Dermis microvascular lymphatic vessel endothelial cell (primary cell): ENCODE measurements around the gene GRIK4. TPM values are rescaled to one million over a fixed set of nuclear protein-coding genes. Genes with fewer than 3 reads are reported as not detected.

Source experiments
- DNase-seq, 2 donors: peaks; one replicate each; pipeline versions ENCODE4 v3.0.0 to v3.0.0-alpha.2; 2010; ENCODE audit warnings: low read depth in 2 of 2
- total RNA-seq: library from RNA; depleted of rRNA; stranded (reverse); fragments of >200 nt; gene quantifications from 2 replicates; pipeline ENCODE4 v1.2.1, GENCODE V29; 2014

GRIK4 gene
- total RNA-seq, 1 donor from 2014 or later: not detected

DNA sequence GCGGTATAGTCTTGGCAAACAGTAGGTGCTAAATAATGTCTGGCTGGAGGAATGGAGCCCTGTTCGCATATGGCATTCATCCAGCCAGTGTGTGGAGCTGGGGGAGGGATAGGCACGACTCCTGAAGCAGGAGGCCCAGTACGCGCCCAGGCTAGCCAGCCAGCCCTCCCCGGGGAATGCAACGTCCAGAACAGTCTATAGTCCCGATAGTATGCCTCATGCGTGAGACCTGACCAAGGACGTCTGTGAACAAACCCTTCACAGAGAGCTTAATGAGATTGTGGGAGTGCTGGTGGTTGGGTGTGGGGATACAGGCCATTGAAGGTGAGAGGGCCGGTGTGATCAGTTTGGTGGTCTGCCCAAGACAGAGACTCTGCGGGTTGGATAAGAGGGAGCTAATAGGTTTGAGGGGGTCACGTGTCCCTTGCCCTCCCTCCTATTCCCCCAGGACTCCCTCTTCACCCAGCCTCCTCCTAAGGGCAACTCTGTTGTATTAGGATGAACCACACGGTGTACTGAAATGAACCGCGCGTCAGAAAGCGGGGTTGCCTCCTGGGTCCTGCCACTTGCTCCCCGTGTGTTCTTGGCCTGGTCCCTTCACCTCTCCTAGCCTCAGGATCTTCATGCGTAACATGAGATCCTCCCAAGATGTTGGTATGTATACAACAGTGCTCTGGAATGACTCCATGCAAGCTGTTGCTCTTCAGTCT, 987 bp upstream of the GRIK4 start:
- DNase-seq: no peak

- DNase-seq: no peak
Measured at GRCh38 chr11:120511820-120512738, 531 bp downstream of the GRIK4 start.

DNA sequence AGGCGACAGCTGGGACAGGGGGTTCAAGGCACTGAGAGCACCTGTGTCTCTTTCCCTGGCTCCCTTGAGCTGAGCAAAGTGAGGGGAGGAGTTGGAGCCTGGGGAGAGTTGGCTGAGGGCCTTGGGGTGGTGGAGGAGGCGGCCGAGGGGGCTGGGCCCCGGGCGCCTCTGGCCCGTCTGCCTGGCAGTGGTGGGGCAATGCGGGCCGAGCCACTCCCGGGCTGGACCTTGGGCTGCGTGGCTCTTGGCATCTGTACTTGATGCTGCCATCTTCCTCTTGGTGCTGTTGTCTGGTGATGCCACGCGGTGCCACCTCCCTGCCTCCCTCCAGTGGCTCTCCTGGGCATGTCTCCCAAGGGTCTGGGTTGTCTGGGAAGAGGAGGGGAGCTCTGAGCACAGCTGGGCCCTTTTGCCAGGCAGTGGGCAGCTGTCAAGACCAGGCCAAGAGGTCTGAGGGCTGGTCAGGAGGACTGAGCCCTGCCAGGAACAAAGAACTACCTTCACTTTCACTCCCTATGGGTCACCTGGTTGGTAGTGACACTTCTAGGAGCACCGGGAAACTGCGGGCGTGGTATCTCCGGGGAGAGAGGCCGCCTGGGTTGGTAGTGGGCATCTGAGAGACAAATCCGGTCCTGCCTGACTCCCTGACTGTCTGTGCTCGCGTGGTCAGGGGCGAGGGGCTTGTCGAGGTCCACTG, 1.3 kb downstream of the GRIK4 start:
- DNase-seq: no peak

DNA sequence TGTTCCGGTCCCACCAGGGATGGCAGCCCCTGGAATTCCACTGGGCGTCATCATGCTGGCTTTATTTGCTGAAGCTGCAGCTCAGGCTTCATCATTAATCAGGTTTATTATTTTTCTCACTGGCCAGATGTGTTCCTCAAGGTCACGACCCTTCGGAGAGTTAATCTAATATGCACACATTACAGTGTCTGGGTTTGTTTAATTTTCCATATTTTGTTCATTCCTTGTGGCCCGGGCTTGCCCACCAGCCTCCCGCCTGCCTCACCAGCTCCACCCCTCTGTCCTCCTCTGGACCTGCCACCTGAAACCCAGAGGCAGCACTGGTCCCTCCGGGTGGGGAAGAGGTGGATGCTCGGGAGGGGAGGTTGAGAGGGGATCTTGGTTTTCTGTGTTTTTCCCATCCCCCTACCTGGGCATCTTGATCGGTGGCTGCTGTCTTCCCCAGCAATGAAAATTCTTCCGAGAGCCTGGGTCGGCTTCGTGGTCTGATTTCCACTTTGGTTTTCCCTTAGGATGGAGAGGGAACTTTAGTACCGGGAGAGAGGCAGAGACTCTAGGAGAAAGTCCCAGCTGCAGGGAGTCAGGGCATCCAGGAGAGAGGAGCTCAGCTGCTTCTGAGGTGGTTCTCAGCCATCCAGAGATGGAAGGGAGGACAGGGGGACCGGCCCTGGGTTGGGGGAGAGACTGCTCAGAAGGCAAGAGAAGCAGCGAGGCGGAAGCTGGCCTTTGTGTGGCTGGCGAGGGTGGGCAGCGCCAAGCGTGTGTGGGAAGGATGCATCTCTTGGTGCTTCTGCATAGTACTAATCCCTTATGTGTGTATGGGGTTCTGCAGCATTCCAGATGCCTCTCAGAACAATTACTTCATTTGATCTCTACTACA, 2.1 kb downstream of the GRIK4 start:
- DNase-seq: no peak

DNA sequence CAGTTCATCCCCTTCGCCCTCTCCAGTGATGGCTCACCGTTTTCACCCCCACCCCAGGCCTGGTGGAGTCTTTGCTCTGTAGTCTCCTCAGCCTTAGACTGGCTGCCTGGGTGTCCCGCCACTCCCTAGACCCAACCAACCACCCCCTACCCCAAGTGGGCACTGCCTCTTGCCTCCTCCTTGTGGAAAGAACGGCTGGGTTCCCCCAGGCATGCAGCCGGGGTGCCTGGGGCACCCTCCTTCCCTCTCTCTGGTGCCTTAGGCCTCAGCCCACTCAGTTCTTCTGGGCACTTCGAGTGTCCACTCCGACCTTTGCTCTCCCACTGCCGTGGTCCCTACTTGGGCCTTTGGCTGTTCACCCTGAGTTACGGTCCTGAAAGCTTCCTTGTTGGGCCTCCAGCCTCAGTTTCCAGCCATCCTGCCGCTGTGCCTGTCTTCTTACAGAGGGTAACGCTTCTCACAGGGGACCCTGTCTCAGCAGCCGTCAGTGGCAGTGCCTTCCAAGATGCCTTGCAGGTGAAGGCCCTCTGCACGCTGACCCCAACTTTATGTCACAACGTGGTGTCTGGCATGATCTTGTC, 3.1 kb downstream of the GRIK4 start:
- DNase-seq: no peak

- DNase-seq: no peak
Measured at GRCh38 chr11:120515186-120515723, 3.7 kb downstream of the GRIK4 start.

DNA sequence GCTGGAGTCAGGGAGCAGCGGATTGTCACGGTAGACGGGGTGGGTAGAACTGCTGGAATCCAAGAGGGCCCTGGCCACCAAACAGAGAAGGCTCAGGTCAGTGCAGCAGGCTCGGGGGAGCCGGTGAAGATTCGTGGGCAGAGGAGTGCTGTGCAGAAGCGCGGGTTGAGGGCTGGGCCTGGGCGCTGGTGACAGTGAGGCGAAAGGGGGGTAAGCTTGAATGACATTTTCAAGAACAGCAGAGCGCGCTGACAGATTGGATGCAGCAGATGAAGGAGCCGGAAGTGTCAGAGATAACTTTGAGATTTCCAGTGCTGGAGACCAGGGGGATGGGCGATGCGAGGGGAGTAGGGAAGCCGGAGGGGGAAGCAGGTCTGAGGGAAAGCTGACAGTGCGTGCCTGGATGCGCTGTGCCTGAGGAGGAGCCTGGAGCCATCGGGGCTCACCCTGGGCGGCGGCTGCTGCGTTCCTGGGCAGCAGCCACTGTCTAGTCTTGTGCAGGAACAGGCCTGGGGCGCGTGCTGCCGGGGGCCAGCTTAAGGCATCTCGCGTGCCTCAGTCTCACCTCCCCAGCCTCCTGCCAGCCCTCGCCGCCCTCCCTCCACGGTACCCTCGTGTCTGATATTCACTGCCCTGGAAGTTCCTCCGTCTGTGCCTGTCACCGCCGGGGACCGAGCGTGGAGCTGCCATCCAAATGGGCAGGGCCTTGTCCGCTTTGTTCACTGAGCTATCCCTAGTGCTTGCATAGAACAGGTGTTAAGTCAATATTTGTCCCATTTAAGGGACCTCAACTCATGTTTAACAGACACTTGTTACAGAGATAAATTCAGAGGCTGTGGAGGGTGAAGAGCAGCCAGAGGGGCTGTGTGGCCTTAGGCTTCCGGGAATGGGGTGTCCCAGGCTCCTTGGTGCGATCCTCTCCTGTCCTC, 5.2 kb downstream of the GRIK4 start:
- no peak for DNase-seq

GRCh38 chr11:120517390-120517761, 5.8 kb downstream of the GRIK4 start:
- peak in 1 of 2 donors; percentile 16 for DNase-seq

DNA sequence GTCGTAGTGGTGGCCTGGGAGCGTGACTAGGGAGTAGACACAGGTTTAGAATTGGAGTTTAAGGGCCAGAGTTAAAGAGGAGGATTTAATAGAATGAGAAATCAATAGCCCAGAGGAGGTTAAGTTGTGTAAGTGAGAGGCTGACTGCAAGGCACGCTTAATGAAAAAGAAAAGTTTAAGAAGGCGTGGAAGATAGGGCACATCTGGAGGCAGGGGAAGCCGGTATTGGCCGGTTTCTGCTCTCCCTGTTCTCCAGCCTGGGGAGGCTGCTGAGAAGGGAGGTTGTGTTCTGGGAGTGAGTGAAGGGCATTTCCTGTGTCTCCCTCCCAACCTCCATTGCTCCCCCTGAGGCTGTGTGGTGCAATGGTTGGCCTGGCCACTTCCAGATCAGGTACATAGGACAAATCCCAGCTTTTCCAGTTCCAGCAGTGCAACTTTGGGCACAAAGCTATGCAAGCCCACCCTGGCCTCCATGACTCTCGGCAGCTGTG, 6.3 kb downstream of the GRIK4 start:
- DNase-seq: no peak

DNA sequence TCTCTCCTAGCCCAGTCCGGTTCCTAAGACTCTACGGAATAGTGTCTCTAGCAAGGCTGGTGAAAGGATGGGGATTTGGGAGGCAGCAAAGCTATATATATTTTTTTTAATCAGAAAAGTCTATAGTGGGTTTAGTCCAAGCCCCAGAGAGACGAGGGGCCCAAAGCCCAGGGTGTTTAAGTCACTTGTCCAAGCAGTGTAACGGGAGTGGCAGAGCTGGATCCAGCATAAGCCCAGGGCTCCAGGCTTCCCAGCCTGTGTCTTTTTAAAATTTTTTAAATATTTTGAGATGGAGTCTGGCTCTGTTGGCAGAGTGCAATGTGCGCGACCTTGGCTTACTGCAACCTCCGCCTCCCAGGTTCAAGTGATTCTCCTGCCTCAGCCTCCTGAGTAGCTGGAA, 6.8 kb downstream of the GRIK4 start:
- DNase-seq: no peak

DNA sequence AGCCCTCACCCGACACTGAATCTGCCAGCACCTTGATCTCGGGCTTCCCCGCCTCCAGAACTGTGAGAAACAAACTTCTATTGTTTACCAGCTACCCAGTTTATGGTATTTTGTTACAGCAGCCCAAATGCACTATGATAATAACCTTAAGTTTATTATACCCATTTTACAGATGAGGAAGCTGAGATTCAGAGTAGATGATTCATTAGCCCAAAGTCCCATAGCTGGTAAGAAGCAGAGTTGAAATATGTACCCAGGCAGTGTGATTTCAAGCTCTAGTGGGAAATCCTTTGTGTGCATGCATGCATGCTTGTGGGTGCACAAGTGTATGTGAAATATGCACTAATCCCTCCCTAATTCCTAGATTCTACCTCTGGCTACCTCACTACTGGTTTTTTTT, 7.9 kb downstream of the GRIK4 start:
- DNase-seq: no peak

DNA sequence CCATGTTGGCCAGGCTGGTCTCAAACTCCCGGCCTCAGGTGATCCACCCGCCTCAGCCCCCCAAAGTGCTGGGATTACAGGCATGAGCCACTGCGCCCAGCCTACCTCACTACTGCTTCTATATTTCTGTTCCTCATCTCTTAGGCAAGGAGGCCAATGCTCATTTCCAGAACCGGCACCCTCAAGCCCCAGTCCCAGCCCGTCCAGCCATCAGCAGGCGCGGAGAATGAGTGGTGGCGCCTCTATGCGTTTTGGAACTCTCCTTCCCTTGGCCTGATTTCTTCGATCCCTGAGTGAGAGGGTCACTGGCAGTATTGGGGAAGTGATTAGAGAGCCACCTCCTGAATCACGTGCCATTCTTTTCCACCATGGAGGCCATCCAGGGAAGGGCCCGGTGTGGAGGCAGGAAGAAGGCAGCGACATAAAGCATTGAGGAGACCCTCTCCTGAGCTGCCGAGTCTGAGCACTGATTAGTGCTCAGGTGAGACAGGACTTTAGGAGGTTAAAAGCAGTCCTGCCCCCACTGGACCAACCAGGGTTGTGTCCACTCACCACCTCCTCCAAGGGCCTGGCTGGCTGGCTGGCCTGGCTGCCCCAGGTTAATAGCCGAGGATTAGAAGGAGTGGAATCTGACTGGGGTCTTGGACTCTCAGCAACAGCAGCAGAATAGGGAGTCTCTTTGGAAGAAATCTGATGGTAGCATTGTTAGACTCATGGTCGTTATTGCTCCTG, 8.7 kb downstream of the GRIK4 start:
- no peak for DNase-seq

DNA sequence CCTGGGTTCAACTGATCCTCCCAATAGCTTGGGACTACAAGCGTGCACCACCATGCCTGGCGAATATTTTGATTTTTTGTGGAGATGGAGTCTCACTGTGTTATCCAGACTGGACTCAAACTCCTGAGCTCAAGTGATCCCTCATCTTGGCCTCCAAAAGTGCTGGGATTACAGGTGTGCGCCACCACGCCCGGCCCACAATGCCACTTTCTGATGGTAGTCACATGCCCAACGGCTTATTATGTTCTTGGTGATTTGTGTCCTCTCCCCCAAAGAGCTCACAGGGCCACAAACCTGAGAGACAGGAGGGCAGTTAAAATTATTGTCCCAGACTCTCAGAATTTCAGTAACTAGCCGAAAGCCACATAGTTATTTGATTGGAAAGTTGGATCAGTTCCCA, 9.6 kb downstream of the GRIK4 start:
- DNase-seq: no peak

DNA sequence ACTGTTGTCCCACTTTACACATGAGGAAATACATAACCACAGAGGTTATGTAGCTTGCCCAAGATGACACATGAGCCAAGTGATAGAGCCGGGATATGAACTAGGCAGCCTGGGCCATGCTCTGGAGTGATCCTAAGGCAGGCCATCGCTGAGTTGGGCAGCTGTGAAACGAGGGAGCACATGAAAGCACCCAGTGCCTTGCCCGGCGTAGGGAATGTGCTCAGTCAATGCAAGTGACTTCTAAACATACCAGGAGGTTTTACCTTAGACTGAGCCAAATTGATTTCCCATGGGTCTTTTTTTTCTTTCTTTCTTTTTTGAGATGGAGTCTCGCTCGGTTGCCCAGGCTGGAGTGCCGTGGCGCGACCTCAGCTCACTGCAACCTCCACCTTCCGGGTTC, 10.5 kb downstream of the GRIK4 start:
- DNase-seq: no peak

GRCh38 chr11:120522736-120523135, 11.2 kb downstream of the GRIK4 start:
- DNase-seq: no peak

DNA sequence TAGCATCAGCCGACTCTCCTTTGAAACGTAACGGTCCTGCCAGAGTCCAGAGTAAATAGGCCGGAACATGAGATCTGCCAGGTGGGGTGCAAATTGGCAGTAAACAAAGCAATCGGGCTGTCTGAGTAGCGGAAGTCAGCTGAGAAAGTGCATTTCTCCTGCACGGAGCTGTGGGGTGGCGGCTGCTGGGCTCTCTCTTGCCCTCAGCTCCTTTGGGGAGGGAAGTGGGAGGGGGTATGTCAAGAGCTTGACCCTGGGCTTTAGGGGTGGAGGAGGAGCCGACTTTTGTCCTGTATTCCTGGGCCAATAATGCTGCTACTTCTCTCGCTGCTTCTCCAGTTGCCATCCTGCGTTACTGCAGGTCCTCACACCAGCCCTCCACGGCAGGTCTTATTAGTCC, 11.6 kb downstream of the GRIK4 start:
- no peak for DNase-seq

- no peak for DNase-seq
Measured at GRCh38 chr11:120524536-120525085, 13.1 kb downstream of the GRIK4 start.
